HG02943 (cell line): ENCODE data around the gene TCP11L2.

ENCODE experiments used
- ATAC-seq: cut with Tn5 transposase; IDR thresholded peaks from one replicate; pipeline ENCODE4 v1.9.1; 2021; ENCODE audit warnings: mild to moderate bottlenecking, low read depth, moderate library complexity; ENCODE audit not compliant: unreplicated experiment

TCP11L2 gene

GRCh38 chr12:106302401-106303201 lies at the start of gene TCP11L2:
TSS of gene TCP11L2 (plus strand) at chr12:106302733. CDS start at chr12:106311076, 8,343 bp downstream.
- ATAC-seq: peak; percentile 74

GRCh38 chr12:106254724-106255123 lies 47.8 kb upstream of the TCP11L2 start:
- no peak for ATAC-seq

GRCh38 chr12:106255493-106255892 lies 47.0 kb upstream of the TCP11L2 start:
- no peak for ATAC-seq

- ATAC-seq: no peak
Observed at GRCh38 chr12:106255952-106256351, 46.6 kb upstream of the TCP11L2 start.

- ATAC-seq: no peak
Observed at GRCh38 chr12:106256524-106256923, 46.0 kb upstream of the TCP11L2 start.

- no peak for ATAC-seq
Observed at GRCh38 chr12:106258226-106258625, 44.3 kb upstream of the TCP11L2 start.

- ATAC-seq: no peak
Observed at GRCh38 chr12:106258935-106259334, 43.6 kb upstream of the TCP11L2 start.

- no peak for ATAC-seq
Observed at GRCh38 chr12:106265116-106265515, 37.4 kb upstream of the TCP11L2 start.

GRCh38 chr12:106267535-106267934 lies 35.0 kb upstream of the TCP11L2 start:
- no peak for ATAC-seq

GRCh38 chr12:106269150-106269771 lies 33.3 kb upstream of the TCP11L2 start:
- no peak for ATAC-seq

- no peak for ATAC-seq
Observed at GRCh38 chr12:106271575-106272505, 30.7 kb upstream of the TCP11L2 start.

- ATAC-seq: no peak
Observed at GRCh38 chr12:106273491-106273890, 29.0 kb upstream of the TCP11L2 start.

- ATAC-seq: no peak
Observed at GRCh38 chr12:106274012-106274411, 28.5 kb upstream of the TCP11L2 start.

- ATAC-seq: no peak
Observed at GRCh38 chr12:106274575-106275121, 27.9 kb upstream of the TCP11L2 start.

- no peak for ATAC-seq
Observed at GRCh38 chr12:106275458-106275857, 27.1 kb upstream of the TCP11L2 start.

- peak; percentile 66 for ATAC-seq
Observed at GRCh38 chr12:106276032-106276740, 26.3 kb upstream of the TCP11L2 start.

- ATAC-seq: no peak
Observed at GRCh38 chr12:106280106-106280505, 22.4 kb upstream of the TCP11L2 start.

GRCh38 chr12:106281056-106281782 lies 21.3 kb upstream of the TCP11L2 start:
- ATAC-seq: no peak

GRCh38 chr12:106281804-106282203 lies 20.7 kb upstream of the TCP11L2 start:
- ATAC-seq: no peak
